OCI-LY7 (cell line): Measurements from ENCODE around the gene TM9SF4. TPM values are rescaled to one million over a fixed set of nuclear protein-coding genes. Genes with fewer than 3 reads are reported as not detected.
"Not testable (repeated sequence)": the region's sequence is repeated elsewhere in the genome, so short reads cannot be mapped to it uniquely, and the experiment has no call there.

Source experiments
- BruUV-seq: library from RNA; stranded (reverse); fragments of 400-500 nt; replicated peaks from 2 replicates; lab custom pipeline; 2021; lab: Mats Ljungman, UMichigan
- CTCF ChIA-PET: fragments of 300-600 bp; sonication (Branson Sonifier 250); formaldehyde crosslinking; loops from one replicate; lab custom pipeline; 2022; ENCODE audit warnings: antibody characterized with exemption; ENCODE audit not compliant: unreplicated experiment; lab: Charles Lee
- POLR2A ChIA-PET: fragments of 300-600 bp; sonication (Branson Sonifier 250); formaldehyde crosslinking; loops from one replicate; lab custom pipeline; 2022; ENCODE audit warnings: antibody characterized with exemption; lab: Charles Lee
- DNase-seq: peaks from one replicate; pipeline ENCODE4 v3.0.0-alpha.2; 2015; ENCODE audit warnings: low spot score
- H2AFZ ChIP-seq: fragments of 200-600 bp; sonication (generic), shearing (Covaris generic); 2 replicates; pipeline ENCODE4 v1.6.1; 2014; ENCODE audit warnings: mild to moderate bottlenecking, antibody characterized with exemption, low read length, moderate library complexity
- H3K27ac ChIP-seq: fragments of 200-600 bp; sonication (generic); 2 replicates; pipeline ENCODE4 v1.5.1; 2014; ENCODE audit warnings: mixed run types, low read depth, mild to moderate bottlenecking, moderate library complexity, low read length, inconsistent platforms; ENCODE audit not compliant: poor library complexity, severe bottlenecking
- H3K36me3 ChIP-seq: fragments of 200-600 bp; sonication (generic); 2 replicates; pipeline ENCODE4 v1.6.1; 2014; ENCODE audit warnings: mild to moderate bottlenecking, antibody characterized with exemption, low read length, moderate library complexity, mixed read lengths; ENCODE audit not compliant: insufficient read depth
- H3K4me1 ChIP-seq: fragments of 200-600 bp; sonication (generic); 2 replicates; pipeline ENCODE4 v1.5.1; 2014; ENCODE audit warnings: mild to moderate bottlenecking, low read length; ENCODE audit not compliant: insufficient read depth, poor library complexity, severe bottlenecking
- H3K4me2 ChIP-seq: fragments of 200-600 bp; sonication (generic); 2 replicates; pipeline ENCODE4 v1.6.1; 2014; ENCODE audit warnings: mild to moderate bottlenecking, low read length
- H3K4me3 ChIP-seq: fragments of 200-600 bp; sonication (generic); 2 replicates; pipeline ENCODE4 v1.5.1; 2014; ENCODE audit warnings: mild to moderate bottlenecking, low read depth, low read length; ENCODE audit not compliant: poor library complexity, severe bottlenecking
- H3K79me2 ChIP-seq: fragments of 200-600 bp; sonication (generic); 2 replicates; pipeline ENCODE4 v1.6.1; 2016; ENCODE audit warnings: low read depth, mild to moderate bottlenecking, low read length, moderate library complexity, mixed read lengths; ENCODE audit not compliant: insufficient read depth
- H3K9me2 ChIP-seq: fragments of 200-600 bp; sonication (generic); 2 replicates; pipeline ENCODE4 v1.6.1; 2016; ENCODE audit warnings: mild to moderate bottlenecking, low read length, mixed read lengths; ENCODE audit not compliant: insufficient read depth
- H3K9me3 ChIP-seq: fragments of 200-600 bp; sonication (generic); 2 replicates; pipeline ENCODE4 v1.6.1; 2014; ENCODE audit warnings: mild to moderate bottlenecking, mixed run types, low read length, mixed read lengths
- H4K20me1 ChIP-seq: fragments of 200-600 bp; sonication (generic); 2 replicates; pipeline ENCODE4 v1.6.1; 2014; ENCODE audit warnings: mild to moderate bottlenecking, antibody characterized with exemption, low read length, moderate library complexity, mixed read lengths; ENCODE audit not compliant: insufficient read depth
- EZH2phosphoT487 ChIP-seq: fragments of 200-600 bp; sonication (generic); IDR thresholded peaks from 2 replicates; pipeline ENCODE4 v1.6.1; 2018; ENCODE audit warnings: low read depth, borderline replicate concordance, mild to moderate bottlenecking, mixed run types, antibody characterized with exemption, low read length, moderate library complexity, mixed read lengths
- intact Hi-C: fragments of 100-400 bp; cut with micrococcal nuclease; formaldehyde crosslinking; loops from one replicate; pipeline ENCODE4 v1.10.0; 2022; ENCODE audit not compliant: unreplicated experiment
- total RNA-seq, 2 experiments: library from RNA; depleted of rRNA in 1 of 2; stranded (reverse); fragments of >200 nt in 1 of 2; shearing (Covaris generic) in 1 of 2; gene quantifications; 2 replicates each; pipeline ENCODE4 v1.2.3, GENCODE V29; 2014 to 2022
- TF ChIP-seq, protein P1 (sequence below): fragments of 200-600 bp; sonication (generic); conservative IDR thresholded peaks from 2 replicates; pipeline ENCODE4 v1.5.1; 2014; ENCODE audit warnings: mild to moderate bottlenecking, antibody characterized with exemption, low read length, moderate library complexity, mixed read lengths

The TM9SF4 gene
- total RNA-seq, 2 experiments from 2014 or later = 20.8 to 38.9 TPM

DNA sequence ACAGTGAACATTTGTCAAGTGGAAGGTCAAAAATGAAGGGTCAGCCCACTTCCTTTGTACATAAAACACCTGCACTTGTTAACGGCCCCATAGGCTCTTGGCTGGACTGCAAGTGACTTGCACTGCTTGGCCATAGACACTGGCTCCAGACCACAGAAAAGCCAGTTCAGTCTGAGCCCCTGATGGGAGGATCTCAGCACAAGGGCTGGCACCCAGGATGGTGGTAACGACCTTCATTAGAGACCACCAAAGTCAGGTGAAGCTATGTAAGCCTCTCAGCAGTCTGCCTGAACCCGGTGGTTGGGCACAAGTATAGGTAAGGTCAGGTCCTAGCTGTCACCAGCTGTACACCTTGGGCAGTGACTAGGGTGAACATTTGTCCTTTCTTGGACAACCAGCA, 81.9 kb downstream of the TM9SF4 start:
- ChIA-PET CTCF (no interaction called here), POLR2A (interaction anchor here (0.7 kb wide), 1 partner anchor 90 kb away, joined by 3 read pairs; no protein-coding TSS in a partner anchor)
- Histone ChIP-seq H2AFZ (no peak overlapping the region), H3K9me2 (no peaks in the 10 kb centered on the region), H3K4me2 (no peak overlapping the region), H3K4me3 (no peak overlapping the region), H3K4me1 (no peaks in the 10 kb centered on the region), H4K20me1 (peaks cover 5% of the 10 kb centered on the region), H3K36me3 (peaks cover 50% of the 10 kb centered on the region), H3K79me2 (no peaks in the 10 kb centered on the region), H3K9me3 (no peaks in the 10 kb centered on the region), H3K27ac (no peak overlapping the region)
- no TSS peak for BruUV-seq
- TF ChIP-seq, protein P1, sequence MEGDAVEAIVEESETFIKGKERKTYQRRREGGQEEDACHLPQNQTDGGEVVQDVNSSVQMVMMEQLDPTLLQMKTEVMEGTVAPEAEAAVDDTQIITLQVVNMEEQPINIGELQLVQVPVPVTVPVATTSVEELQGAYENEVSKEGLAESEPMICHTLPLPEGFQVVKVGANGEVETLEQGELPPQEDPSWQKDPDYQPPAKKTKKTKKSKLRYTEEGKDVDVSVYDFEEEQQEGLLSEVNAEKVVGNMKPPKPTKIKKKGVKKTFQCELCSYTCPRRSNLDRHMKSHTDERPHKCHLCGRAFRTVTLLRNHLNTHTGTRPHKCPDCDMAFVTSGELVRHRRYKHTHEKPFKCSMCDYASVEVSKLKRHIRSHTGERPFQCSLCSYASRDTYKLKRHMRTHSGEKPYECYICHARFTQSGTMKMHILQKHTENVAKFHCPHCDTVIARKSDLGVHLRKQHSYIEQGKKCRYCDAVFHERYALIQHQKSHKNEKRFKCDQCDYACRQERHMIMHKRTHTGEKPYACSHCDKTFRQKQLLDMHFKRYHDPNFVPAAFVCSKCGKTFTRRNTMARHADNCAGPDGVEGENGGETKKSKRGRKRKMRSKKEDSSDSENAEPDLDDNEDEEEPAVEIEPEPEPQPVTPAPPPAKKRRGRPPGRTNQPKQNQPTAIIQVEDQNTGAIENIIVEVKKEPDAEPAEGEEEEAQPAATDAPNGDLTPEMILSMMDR = no peak
- TF ChIP-seq EZH2phosphoT487 = no peak
- DNase-seq = no peak
- intact Hi-C loops = no loop called here

- Histone ChIP-seq H3K79me2 (no peaks in the 10 kb centered on the region), H3K36me3 (peaks cover 54% of the 10 kb centered on the region), H3K4me2 (no peak overlapping the region), H4K20me1 (peaks cover 5% of the 10 kb centered on the region), H2AFZ (no peak overlapping the region), H3K4me1 (no peaks in the 10 kb centered on the region), H3K9me3 (no peaks in the 10 kb centered on the region), H3K4me3 (no peak overlapping the region), H3K27ac (no peak overlapping the region), H3K9me2 (no peaks in the 10 kb centered on the region)
- CTCF ChIA-PET = no interaction called here
- intact Hi-C loops = no loop called here
- POLR2A ChIA-PET = no interaction called here
- no TSS peak for BruUV-seq
- no peak for DNase-seq
- no peak for TF ChIP-seq EZH2phosphoT487
Measured at GRCh38 chr20:32191873-32192272, 82.4 kb downstream of the TM9SF4 start.

DNA sequence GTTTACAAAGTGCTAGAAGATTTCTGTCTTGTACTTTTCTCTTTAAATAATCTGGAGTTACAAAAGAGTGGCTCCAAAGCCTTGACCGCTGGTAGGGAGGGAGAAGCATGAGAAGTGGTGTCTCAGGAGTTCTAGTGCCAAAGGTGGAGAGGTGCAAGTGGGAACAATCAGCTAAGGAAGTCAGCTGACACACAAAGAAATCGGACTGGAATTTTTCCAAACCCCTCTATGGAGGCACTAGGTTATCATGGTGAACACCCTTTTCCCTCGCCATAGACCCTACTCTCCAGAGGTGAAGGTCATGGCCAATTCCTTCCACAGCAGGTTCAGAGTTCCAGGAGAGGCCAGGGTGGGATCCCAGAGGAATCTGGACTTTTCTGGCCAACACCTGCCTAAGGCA, 83.2 kb downstream of the TM9SF4 start:
- POLR2A ChIA-PET = no interaction called here
- Histone ChIP-seq H3K4me2 (no peak overlapping the region), H2AFZ (no peak overlapping the region), H3K27ac (no peak overlapping the region), H3K79me2 (peaks cover 2% of the 10 kb centered on the region; the same call in 1 of the 2 replicates), H3K4me3 (no peak overlapping the region), H3K4me1 (no peaks in the 10 kb centered on the region), H4K20me1 (peaks cover 5% of the 10 kb centered on the region), H3K36me3 (peaks cover 63% of the 10 kb centered on the region), H3K9me2 (no peaks in the 10 kb centered on the region), H3K9me3 (no peaks in the 10 kb centered on the region)
- intact Hi-C loops = no loop called here
- CTCF ChIA-PET = no interaction called here
- TF ChIP-seq, protein P1 = no peak
- no peak for TF ChIP-seq EZH2phosphoT487
- no peak for DNase-seq
- BruUV-seq = TSS peak; percentile 35

DNA sequence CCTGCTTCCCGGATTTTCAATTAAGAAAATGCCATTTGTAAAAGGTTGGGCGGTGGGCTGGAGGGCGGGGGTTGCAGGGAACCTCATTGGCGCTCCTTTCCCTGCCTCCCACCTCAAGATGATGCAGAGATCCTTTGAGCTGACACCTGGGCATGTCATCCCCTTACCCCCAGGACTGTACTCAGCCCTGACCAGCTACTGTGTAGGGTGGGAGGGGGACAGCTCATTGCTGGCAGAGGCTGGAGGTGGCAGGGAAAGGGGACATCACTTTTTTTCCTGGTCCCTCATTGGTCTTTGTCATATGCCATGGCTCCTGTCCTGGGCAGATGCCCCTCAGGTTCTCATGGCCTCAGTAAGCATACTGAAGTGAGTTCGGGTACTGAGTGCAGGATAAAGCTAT, 83.8 kb downstream of the TM9SF4 start:
- H3K36me3 ChIP-seq = peaks cover 69% of the 10 kb centered on the region
- H3K4me1 ChIP-seq, H3K4me2 ChIP-seq, H2AFZ ChIP-seq, H3K27ac ChIP-seq, DNase-seq, CTCF ChIA-PET, H3K9me2 ChIP-seq, H3K4me3 ChIP-seq, H4K20me1 ChIP-seq, H3K79me2 ChIP-seq, H3K9me3 ChIP-seq, BruUV-seq, intact Hi-C loops: not testable (repeated sequence)
- POLR2A ChIA-PET = interaction anchor here (0.6 kb wide), 1 partner anchor 52 kb away, joined by 3 read pairs; no protein-coding TSS in a partner anchor
